Measurements from ENCODE around the gene PPFIA1. TPM values are rescaled to one million over a fixed set of nuclear protein-coding genes. Genes with fewer than 3 reads are reported as not detected.
"Not testable (repeated sequence)": the region's sequence is repeated elsewhere in the genome, so short reads cannot be mapped to it uniquely, and the experiment has no call there.

PPFIA1 gene
- total and polyA plus RNA-seq, 8 donors, result 14.9 to 28.7 (median 21.1) TPM

DNA sequence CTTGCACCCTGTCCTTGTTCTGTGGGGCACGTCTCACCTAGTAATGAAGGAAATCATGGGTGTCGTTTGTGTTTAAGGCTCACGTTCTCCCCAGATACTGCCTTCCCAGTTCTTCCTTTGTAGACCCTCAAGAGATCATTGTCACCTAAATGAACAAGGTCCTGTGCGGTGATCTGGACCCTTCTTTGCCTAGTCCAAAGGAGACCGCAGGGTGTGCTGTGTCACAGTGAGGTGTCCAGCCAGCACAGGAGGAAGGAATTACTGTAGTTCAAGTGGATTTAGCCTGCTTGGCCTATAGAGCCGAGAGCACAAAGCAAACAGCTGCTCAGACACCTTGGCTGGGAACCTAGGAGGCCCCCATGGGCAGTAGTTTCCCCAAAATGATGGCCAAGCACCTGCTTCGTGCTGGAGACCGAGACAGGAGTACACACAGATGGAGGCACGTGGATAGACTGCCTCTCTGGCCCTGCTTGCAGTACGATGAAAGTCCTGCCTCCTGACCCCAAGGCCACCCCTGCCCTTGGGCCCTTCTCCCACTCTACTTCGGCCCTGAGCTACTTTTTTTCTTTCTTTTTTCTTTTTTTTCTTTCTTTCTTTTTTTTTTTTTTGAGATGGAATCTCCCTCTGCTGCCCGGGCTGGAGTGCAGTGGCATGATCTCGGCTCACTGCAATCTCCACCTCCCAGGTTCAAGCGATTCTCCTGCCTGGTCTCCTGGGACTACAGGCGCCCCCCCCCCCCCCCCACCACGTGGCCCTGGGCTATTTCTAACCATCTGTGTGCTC, 19.4 kb upstream of the PPFIA1 start:
- 59 to 66% methylated on average over 14 to 15 of the region's 16 CpGs for WGBS, 2 donors
- TF ChIP-seq, protein P1, sequence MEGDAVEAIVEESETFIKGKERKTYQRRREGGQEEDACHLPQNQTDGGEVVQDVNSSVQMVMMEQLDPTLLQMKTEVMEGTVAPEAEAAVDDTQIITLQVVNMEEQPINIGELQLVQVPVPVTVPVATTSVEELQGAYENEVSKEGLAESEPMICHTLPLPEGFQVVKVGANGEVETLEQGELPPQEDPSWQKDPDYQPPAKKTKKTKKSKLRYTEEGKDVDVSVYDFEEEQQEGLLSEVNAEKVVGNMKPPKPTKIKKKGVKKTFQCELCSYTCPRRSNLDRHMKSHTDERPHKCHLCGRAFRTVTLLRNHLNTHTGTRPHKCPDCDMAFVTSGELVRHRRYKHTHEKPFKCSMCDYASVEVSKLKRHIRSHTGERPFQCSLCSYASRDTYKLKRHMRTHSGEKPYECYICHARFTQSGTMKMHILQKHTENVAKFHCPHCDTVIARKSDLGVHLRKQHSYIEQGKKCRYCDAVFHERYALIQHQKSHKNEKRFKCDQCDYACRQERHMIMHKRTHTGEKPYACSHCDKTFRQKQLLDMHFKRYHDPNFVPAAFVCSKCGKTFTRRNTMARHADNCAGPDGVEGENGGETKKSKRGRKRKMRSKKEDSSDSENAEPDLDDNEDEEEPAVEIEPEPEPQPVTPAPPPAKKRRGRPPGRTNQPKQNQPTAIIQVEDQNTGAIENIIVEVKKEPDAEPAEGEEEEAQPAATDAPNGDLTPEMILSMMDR (IDR thresholded peaks at IDR 0.05), result no peak
- Histone ChIP-seq H3K36me3 (no peaks in the 10 kb centered on the region), H3K9me3 (no peaks in the 10 kb centered on the region), H3K4me3 (no peak overlapping the region), H3K27me3 (no peaks in the 10 kb centered on the region), H3K27ac (no peak overlapping the region), H3K4me1 (no peaks in the 10 kb centered on the region)
- DNase-seq (no peak), ATAC-seq (no peak), FAIRE-seq (no peak)
- intact Hi-C loops (cut with DNase I), result no loop called here

DNA sequence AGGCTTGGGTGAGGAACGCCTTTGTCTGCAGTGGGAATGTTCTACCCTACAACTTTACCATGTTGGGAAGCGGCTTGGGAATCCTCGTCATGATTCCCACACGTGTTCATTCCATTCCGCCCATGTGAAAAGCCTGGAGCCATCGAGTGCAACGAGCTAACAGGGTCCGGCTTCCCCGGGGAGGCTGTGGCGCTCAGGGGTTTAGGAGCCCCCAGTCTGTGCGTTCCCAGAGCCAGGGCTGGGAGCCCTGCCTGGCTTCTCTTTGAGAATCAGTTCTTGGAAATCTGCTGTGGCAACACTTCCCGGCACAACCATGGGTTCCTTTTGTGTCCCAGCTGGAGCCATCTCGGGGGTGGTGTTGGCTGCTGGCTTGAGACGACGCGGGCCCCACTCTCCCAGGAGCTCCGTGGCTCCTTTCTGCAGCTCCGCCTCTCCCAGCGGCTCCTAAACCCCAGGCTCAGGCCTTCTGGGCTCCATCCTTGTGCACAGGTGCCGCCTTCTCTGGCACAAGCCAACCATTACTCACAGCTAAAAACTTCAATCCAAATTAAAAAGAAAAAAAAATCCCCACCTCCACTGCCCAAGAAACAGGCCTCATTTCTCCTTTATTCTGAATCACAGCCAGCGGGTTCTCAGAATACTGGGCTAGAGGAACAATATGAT, 18.7 kb upstream of the PPFIA1 start:
- DNase-seq (no peak), ATAC-seq (no peak), FAIRE-seq (no peak)
- WGBS, 2 donors, result 67 to 73% methylated on average over 21 of the region's 21 CpGs
- H3K27me3 ChIP-seq, result no peaks in the 10 kb centered on the region
- H3K9me3 ChIP-seq, result no peaks in the 10 kb centered on the region
- no peak overlapping the region for H3K4me3 ChIP-seq
- H3K36me3 ChIP-seq, result no peaks in the 10 kb centered on the region
- no peaks in the 10 kb centered on the region for H3K4me1 ChIP-seq
- intact Hi-C loops (cut with DNase I), result no loop called here
- no peak overlapping the region for H3K27ac ChIP-seq
- TF ChIP-seq, protein P1 (IDR thresholded peaks at IDR 0.05), result no peak

DNA sequence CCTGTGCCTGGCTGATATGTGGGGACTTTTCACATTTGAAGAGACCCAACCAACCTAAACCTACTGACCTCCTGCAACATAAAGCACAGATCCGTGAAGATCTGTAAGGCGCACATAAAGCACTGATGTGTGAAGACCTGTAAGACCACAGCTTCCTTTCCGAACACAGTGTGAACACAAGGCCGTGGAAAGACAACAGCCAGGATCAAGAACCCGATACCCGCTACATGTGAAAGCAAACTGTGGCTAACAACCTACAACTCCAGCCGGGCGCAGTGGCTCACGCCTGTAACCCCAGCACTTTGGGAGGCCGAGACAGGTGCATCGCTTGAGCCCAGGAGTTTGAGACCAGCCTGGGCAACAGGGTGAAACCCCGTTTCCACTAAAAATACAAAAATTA, 17.6 kb upstream of the PPFIA1 start:
- Histone ChIP-seq H3K36me3 (no peaks in the 10 kb centered on the region), H3K9me3 (no peaks in the 10 kb centered on the region), H3K27ac (no peak overlapping the region), H3K4me3 (no peak overlapping the region), H3K4me1 (no peaks in the 10 kb centered on the region), H3K27me3 (no peaks in the 10 kb centered on the region)
- FAIRE-seq, result no peak
- 89 to 90% methylated on average over 12 of the region's 12 CpGs for WGBS, 2 donors
- intact Hi-C loops (cut with DNase I), result no loop called here
- DNase-seq, result no peak
- TF ChIP-seq, protein P1 (IDR thresholded peaks at IDR 0.05), result no peak
- no peak for ATAC-seq

DNA sequence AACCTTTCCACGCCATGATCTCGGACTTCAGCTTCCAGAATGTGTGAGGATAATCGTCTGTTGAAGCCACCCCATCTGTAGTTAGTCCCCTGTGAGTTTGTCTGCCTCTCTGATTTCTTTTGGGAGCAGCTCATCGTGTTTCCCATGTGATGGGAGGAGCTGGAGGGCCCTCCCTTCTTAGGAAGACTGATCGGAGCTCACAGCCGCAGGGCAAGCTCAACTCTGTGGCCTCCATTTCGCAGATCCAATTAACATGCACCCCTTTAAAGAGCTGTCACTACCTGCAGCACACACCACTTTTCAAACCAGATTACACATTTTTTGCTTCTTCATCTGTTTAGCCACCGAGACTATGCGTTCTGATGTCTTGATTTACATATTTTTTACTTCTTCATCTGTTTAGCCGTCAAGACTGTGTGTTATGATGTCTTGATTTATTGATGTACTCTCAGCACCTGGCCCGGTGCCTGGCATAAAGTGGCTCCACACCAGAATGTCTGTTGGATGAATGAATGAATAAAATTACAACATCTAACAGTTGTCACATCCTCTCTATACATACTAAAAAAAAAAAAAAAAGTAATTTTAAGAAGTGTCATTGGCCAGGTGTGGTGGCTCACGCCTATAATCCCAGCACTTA, 14.9 kb upstream of the PPFIA1 start:
- no peak for ATAC-seq
- H3K36me3 ChIP-seq, result no peaks in the 10 kb centered on the region
- intact Hi-C loops (cut with DNase I), result no loop called here
- 65 to 71% methylated on average over 12 of the region's 12 CpGs for whole genome bisulfite sequencing, 2 donors
- H3K27me3 ChIP-seq, result no peaks in the 10 kb centered on the region
- no peaks in the 10 kb centered on the region for H3K9me3 ChIP-seq
- H3K27ac ChIP-seq, result no peak overlapping the region
- DNase-seq, result no peak
- FAIRE-seq, result no peak
- H3K4me3 ChIP-seq, result no peak overlapping the region
- H3K4me1 ChIP-seq, result no peaks in the 10 kb centered on the region
- TF ChIP-seq, protein P1 (IDR thresholded peaks at IDR 0.05), result no peak

DNA sequence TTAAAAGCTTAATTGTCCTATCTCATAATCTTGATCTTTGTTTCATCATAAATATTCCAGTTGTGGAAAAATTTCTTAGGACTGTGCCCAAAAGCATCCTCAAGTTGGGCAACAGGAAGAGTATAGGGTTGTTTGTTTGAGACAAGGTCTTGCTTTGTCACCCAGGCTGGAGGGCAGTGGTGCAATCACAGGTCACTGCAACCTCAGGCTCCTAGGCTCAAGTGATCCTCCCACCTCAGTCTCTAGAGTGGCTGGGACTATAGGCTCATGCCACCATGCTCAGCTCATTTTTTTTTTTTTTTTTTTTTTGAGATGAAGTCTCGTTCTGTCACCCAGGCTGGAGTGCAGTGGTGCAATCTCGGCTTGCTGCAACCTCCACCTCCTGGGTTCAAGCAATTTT, 11.4 kb upstream of the PPFIA1 start:
- intact Hi-C loops (cut with DNase I); H3K36me3 ChIP-seq; H3K27me3 ChIP-seq; H3K4me1 ChIP-seq; H3K4me3 ChIP-seq; DNase-seq; H3K9me3 ChIP-seq; H3K27ac ChIP-seq; ATAC-seq; FAIRE-seq: not testable (repeated sequence)
- 86 to 89% methylated on average over 2 of the region's 2 CpGs for WGBS, 2 donors
